Mesenchymal stem cell (in vitro differentiated cells and primary cell): ENCODE results near the gene RPS6KA5.
"Not testable (repeated sequence)": the region's sequence is repeated elsewhere in the genome, so short reads cannot be mapped to it uniquely, and the experiment has no call there.

ENCODE experiments used
- DNase-seq: peaks from one replicate; pipeline ENCODE4 v3.0.0-alpha.2; 2013
- H2AFZ ChIP-seq: one replicate; pipeline ENCODE4 v1.6.1; 2013; ENCODE audit warnings: low read depth, mild to moderate bottlenecking, control low read depth, inconsistent platforms, low read length, moderate library complexity
- H2AK5ac ChIP-seq: 2 replicates; pipeline ENCODE4 v1.6.1; 2013; ENCODE audit warnings: low read length, moderate library complexity, mild to moderate bottlenecking, inconsistent platforms; ENCODE audit not compliant: severe bottlenecking
- H2BK120ac ChIP-seq: one replicate; pipeline ENCODE4 v1.6.1; 2013; ENCODE audit warnings: low read depth, mild to moderate bottlenecking, inconsistent platforms, low read length, moderate library complexity
- H2BK12ac ChIP-seq, 2 experiments: one replicate each; pipeline ENCODE4 v1.6.1; 2013; ENCODE audit warnings: inconsistent platforms in 2 of 2, low read length in 2 of 2, mild to moderate bottlenecking in 2 of 2, moderate library complexity in 2 of 2, control low read depth in 1 of 2
- H2BK15ac ChIP-seq: one replicate; pipeline ENCODE4 v1.6.1; 2013; ENCODE audit warnings: mild to moderate bottlenecking, low read depth, inconsistent platforms; ENCODE audit not compliant: poor library complexity, severe bottlenecking
- H2BK5ac ChIP-seq: 2 replicates; pipeline ENCODE4 v1.6.1; 2013; ENCODE audit warnings: low read depth, mild to moderate bottlenecking, low read length, control low read depth, inconsistent platforms; ENCODE audit not compliant: poor library complexity, severe bottlenecking
- H3K14ac ChIP-seq, 2 experiments: one replicate each; pipeline ENCODE4 v1.6.1; 2013; ENCODE audit warnings: inconsistent platforms in 2 of 2, low read length in 2 of 2, control low read depth in 1 of 2, mild to moderate bottlenecking in 1 of 2, moderate library complexity in 1 of 2
- H3K18ac ChIP-seq, 2 experiments: one replicate each; pipeline ENCODE4 v1.6.1; 2013; ENCODE audit warnings: inconsistent platforms in 2 of 2, low read length in 2 of 2, control low read depth in 1 of 2, low read depth in 1 of 2, mild to moderate bottlenecking in 1 of 2
- H3K23ac ChIP-seq, 2 experiments: one replicate each; pipeline ENCODE4 v1.6.1; 2013; ENCODE audit warnings: inconsistent platforms in 2 of 2, low read length in 2 of 2, mild to moderate bottlenecking in 2 of 2, moderate library complexity in 2 of 2, control low read depth in 1 of 2
- H3K27ac ChIP-seq: 2 replicates; pipeline ENCODE4 v1.5.1; 2013; ENCODE audit warnings: mild to moderate bottlenecking, moderate library complexity, low read length, control low read depth, inconsistent platforms; ENCODE audit not compliant: poor library complexity, severe bottlenecking
- H3K27me3 ChIP-seq, 2 experiments: 2 replicates each; pipeline versions ENCODE4 v1.6.1 to v1.7.0; 2013; ENCODE audit warnings: low read length in 2 of 2, mild to moderate bottlenecking in 2 of 2, moderate library complexity in 2 of 2, control low read depth in 1 of 2, inconsistent platforms in 1 of 2; ENCODE audit not compliant: control insufficient read depth in 1 of 2, insufficient read depth in 1 of 2
- H3K36me3 ChIP-seq, 2 experiments: 2 replicates each; pipeline versions ENCODE4 v1.6.1 to v1.7.0; 2013; ENCODE audit warnings: low read length in 2 of 2, control low read depth in 1 of 2, inconsistent platforms in 1 of 2, low read depth in 1 of 2, mild to moderate bottlenecking in 1 of 2; ENCODE audit not compliant: insufficient read depth in 2 of 2, control insufficient read depth in 1 of 2
- H3K4ac ChIP-seq, 2 experiments: one replicate each; pipeline ENCODE4 v1.6.1; 2013; ENCODE audit warnings: inconsistent platforms in 2 of 2, low read length in 2 of 2, mild to moderate bottlenecking in 2 of 2, moderate library complexity in 2 of 2, control low read depth in 1 of 2, low read depth in 1 of 2
- H3K4me1 ChIP-seq: 2 replicates; pipeline ENCODE4 v1.6.1; 2013; ENCODE audit warnings: low read depth, low read length, control low read depth; ENCODE audit not compliant: control insufficient read depth, insufficient read depth
- H3K4me2 ChIP-seq: 2 replicates; pipeline ENCODE4 v1.6.1; 2013; ENCODE audit warnings: low read length, mild to moderate bottlenecking, inconsistent platforms; ENCODE audit not compliant: poor library complexity, severe bottlenecking
- H3K4me3 ChIP-seq, 2 experiments: 2 replicates each; pipeline versions ENCODE4 v1.5.1 to v1.7.0; 2013; ENCODE audit warnings: low read length in 2 of 2, mild to moderate bottlenecking in 2 of 2, control low read depth in 1 of 2, low read depth in 1 of 2; ENCODE audit not compliant: insufficient read depth in 1 of 2
- H3K79me1 ChIP-seq: replicated peaks from 2 replicates; pipeline ENCODE4 v1.6.1; 2013; ENCODE audit warnings: mild to moderate bottlenecking, control low read depth, low read length, inconsistent platforms; ENCODE audit not compliant: poor library complexity, severe bottlenecking
- H3K9ac ChIP-seq: 2 replicates; pipeline ENCODE4 v1.7.0; 2013; ENCODE audit warnings: mild to moderate bottlenecking, low read length, moderate library complexity
- H3K9me3 ChIP-seq: 2 replicates; pipeline ENCODE4 v1.7.0; 2013; ENCODE audit warnings: mild to moderate bottlenecking, low read length; ENCODE audit not compliant: control insufficient read depth
- H4K8ac ChIP-seq: one replicate; pipeline ENCODE4 v1.6.1; 2013; ENCODE audit warnings: inconsistent platforms, mild to moderate bottlenecking, low read length, moderate library complexity
- H4K91ac ChIP-seq: one replicate; pipeline ENCODE4 v1.6.1; 2013; ENCODE audit warnings: mild to moderate bottlenecking, low read length, inconsistent platforms
- WGBS: methylation state at CpG from one replicate; pipeline ENCODE4 v1.1.7; 2013; ENCODE audit warnings: mixed read lengths; 5-methylcytosine and 5-hydroxymethylcytosine counted together

RPS6KA5 gene

GRCh38 chr14:91022622-91023028 is 37.8 kb downstream of the RPS6KA5 start:
- not testable (repeated sequence) for H3K18ac ChIP-seq, H3K27me3 ChIP-seq, H3K4ac ChIP-seq, H3K79me1 ChIP-seq, H3K4me2 ChIP-seq, H2AK5ac ChIP-seq, H3K9me3 ChIP-seq, H2BK5ac ChIP-seq, H2AFZ ChIP-seq, H4K8ac ChIP-seq, H3K14ac ChIP-seq, H2BK120ac ChIP-seq, H2BK15ac ChIP-seq, H3K27ac ChIP-seq, H3K23ac ChIP-seq, H3K4me1 ChIP-seq, H2BK12ac ChIP-seq, H4K91ac ChIP-seq, H3K36me3 ChIP-seq
- Histone ChIP-seq H3K9ac (peak overlapping the region; percentile 66), H3K4me3 (peak overlapping the region in 1 of 2 experiments; percentile 61)
- WGBS, result 90% methylated on average over 4 of the region's 9 CpGs
- DNase-seq, result peak; percentile 35

GRCh38 chr14:91021991-91022621 is 38.3 kb downstream of the RPS6KA5 start:
- Histone ChIP-seq H2BK5ac (no peak overlapping the region), H2AFZ (no peak overlapping the region), H2BK120ac (no peak overlapping the region), H3K4me1 (no peaks in the 10 kb centered on the region), H4K91ac (no peak overlapping the region), H3K9me3 (no peaks in the 10 kb centered on the region), H3K27me3 (no peaks in the 10 kb centered on the region), H3K14ac (no peak overlapping the region), H3K4me3 (peak overlapping the region in 1 of 2 experiments; percentile 61), H3K23ac (no peak overlapping the region), H2AK5ac (no peak overlapping the region), H2BK15ac (no peak overlapping the region), H3K36me3 (no peaks in the 10 kb centered on the region), H2BK12ac (no peak overlapping the region), H4K8ac (no peak overlapping the region), H3K27ac (no peak overlapping the region), H3K4ac (no peak overlapping the region), H3K18ac (no peak overlapping the region), H3K4me2 (no peak overlapping the region), H3K79me1 (peaks cover 4% of the 10 kb centered on the region), H3K9ac (peak overlapping the region; percentile 66)
- no CpG with 5 or more reads among the region's 1 CpG for WGBS
- no peak for DNase-seq

DNA sequence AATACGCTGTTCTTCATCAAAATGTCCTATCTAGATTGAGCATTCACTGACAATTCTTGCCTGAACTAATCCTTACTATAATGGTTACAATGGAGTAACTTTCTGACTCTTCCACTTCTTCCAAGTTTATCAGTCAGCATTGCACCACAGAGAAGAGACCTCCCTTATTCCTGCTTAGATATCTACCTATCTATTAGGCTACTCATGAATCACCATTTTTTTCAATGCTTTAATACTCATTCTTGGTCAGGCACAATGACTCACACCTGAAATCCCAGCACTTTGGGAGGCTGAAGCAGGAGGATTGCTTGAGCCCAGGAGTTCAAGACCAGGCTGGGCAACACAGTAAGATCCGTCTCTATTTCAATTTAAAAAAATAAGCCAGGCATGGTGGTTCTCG is 39.3 kb downstream of the RPS6KA5 start:
- no peak overlapping the region for H2BK5ac ChIP-seq
- H3K9ac ChIP-seq, result no peak overlapping the region
- no peaks in the 10 kb centered on the region for H3K27me3 ChIP-seq
- H2AFZ ChIP-seq, result no peak overlapping the region
- H3K4me2 ChIP-seq, result no peak overlapping the region
- no peak overlapping the region for H2BK15ac ChIP-seq
- no peaks in the 10 kb centered on the region for H3K36me3 ChIP-seq
- H3K14ac ChIP-seq, result no peak overlapping the region
- no peaks in the 10 kb centered on the region for H3K4me1 ChIP-seq
- no peak overlapping the region for H3K4me3 ChIP-seq
- no peak overlapping the region for H3K23ac ChIP-seq
- peaks cover 2% of the 10 kb centered on the region for H3K79me1 ChIP-seq
- H4K8ac ChIP-seq, result no peak overlapping the region
- H3K9me3 ChIP-seq, result no peaks in the 10 kb centered on the region
- no peak overlapping the region for H3K27ac ChIP-seq
- no peak overlapping the region for H2BK12ac ChIP-seq
- no peak overlapping the region for H2BK120ac ChIP-seq
- no peak for DNase-seq
- no peak overlapping the region for H4K91ac ChIP-seq
- 98% methylated on average over 3 of the region's 3 CpGs for WGBS
- H3K4ac ChIP-seq, result no peak overlapping the region
- H3K18ac ChIP-seq, result no peak overlapping the region
- no peak overlapping the region for H2AK5ac ChIP-seq

DNA sequence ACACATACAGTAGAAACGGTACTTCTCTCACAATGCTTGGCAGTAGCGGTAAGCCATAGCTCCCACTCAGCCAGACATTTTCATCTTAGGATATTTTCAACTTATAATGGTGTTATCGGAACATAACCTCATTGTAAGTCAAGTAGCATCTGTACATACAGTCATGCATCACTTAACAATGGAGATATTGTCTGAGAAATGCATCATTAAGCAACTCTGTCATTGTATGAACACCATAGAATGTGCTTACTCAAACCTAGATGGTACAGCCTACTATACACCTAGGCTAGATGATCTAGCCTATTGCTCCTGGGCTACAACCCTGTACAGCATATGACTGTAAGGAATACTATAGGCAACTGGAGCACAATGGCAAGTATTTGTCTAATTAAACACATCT is 40.8 kb downstream of the RPS6KA5 start:
- H2BK12ac ChIP-seq, result no peak overlapping the region
- WGBS, result 96% methylated on average over 2 of the region's 3 CpGs
- DNase-seq, result no peak

More for the DNA sequence above, 40.8 kb downstream of the RPS6KA5 start:
- Histone ChIP-seq H2BK5ac (no peak overlapping the region), H4K91ac (no peak overlapping the region), H3K9me3 (no peaks in the 10 kb centered on the region), H3K36me3 (no peaks in the 10 kb centered on the region), H3K27me3 (no peaks in the 10 kb centered on the region), H3K79me1 (peaks cover 4% of the 10 kb centered on the region), H3K14ac (no peak overlapping the region), H3K27ac (no peak overlapping the region), H3K4me1 (no peaks in the 10 kb centered on the region), H2AFZ (no peak overlapping the region), H2BK15ac (no peak overlapping the region), H3K18ac (no peak overlapping the region), H3K9ac (no peak overlapping the region), H2BK120ac (no peak overlapping the region), H2AK5ac (no peak overlapping the region), H3K4me3 (no peak overlapping the region), H3K23ac (no peak overlapping the region), H4K8ac (no peak overlapping the region), H3K4me2 (no peak overlapping the region), H3K4ac (no peak overlapping the region)
